ENCODE data around the gene MFRP.

DNA sequence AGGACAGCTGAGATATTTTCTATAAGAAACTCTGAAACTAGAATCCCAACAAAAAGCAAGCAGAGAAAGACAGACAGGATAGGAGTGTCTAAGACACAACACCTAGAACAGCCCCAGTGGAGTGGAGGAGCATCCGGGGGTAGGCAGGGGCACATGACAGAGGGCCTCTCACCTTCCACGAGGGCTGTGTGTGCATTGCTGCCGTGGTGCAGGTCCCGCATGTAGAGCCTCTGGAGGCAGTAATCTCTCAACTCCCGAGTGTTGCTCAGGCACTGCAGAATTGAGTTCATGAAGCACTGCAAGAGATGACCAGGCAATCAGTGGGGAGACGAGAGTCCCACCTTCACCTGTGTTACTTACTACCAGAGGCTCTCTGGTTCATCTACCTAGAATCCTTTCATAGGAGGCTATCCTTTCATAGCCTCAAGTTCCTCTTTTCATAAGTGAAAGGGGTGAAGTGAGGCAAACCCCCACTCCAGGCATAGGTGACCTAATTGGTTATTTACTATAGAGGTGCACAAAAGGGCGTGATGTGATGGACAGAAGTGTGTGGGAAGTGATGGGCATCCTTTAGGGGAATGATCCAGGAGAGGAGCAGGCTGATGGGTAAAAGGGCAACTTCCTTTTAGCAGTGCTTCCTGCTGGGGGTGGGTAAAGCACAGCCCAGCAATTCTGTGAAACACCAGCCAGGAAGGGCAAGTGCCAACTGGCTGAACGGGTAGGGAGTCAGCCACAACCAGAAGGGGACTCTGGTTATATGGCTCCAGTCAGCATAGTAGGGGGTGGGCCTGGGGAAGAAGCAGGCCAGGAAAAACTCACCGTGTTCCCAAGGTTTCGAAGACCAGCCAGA, 13.1 kb upstream of the MFRP start:
- no peak for TF ChIP-seq EP300 (IDR thresholded peaks at IDR 0.05)
- TF ChIP-seq, protein P1, sequence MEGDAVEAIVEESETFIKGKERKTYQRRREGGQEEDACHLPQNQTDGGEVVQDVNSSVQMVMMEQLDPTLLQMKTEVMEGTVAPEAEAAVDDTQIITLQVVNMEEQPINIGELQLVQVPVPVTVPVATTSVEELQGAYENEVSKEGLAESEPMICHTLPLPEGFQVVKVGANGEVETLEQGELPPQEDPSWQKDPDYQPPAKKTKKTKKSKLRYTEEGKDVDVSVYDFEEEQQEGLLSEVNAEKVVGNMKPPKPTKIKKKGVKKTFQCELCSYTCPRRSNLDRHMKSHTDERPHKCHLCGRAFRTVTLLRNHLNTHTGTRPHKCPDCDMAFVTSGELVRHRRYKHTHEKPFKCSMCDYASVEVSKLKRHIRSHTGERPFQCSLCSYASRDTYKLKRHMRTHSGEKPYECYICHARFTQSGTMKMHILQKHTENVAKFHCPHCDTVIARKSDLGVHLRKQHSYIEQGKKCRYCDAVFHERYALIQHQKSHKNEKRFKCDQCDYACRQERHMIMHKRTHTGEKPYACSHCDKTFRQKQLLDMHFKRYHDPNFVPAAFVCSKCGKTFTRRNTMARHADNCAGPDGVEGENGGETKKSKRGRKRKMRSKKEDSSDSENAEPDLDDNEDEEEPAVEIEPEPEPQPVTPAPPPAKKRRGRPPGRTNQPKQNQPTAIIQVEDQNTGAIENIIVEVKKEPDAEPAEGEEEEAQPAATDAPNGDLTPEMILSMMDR (IDR thresholded peaks at IDR 0.05): no peak
